ENCODE results near the gene RTL10.

Gene RTL10

DNA sequence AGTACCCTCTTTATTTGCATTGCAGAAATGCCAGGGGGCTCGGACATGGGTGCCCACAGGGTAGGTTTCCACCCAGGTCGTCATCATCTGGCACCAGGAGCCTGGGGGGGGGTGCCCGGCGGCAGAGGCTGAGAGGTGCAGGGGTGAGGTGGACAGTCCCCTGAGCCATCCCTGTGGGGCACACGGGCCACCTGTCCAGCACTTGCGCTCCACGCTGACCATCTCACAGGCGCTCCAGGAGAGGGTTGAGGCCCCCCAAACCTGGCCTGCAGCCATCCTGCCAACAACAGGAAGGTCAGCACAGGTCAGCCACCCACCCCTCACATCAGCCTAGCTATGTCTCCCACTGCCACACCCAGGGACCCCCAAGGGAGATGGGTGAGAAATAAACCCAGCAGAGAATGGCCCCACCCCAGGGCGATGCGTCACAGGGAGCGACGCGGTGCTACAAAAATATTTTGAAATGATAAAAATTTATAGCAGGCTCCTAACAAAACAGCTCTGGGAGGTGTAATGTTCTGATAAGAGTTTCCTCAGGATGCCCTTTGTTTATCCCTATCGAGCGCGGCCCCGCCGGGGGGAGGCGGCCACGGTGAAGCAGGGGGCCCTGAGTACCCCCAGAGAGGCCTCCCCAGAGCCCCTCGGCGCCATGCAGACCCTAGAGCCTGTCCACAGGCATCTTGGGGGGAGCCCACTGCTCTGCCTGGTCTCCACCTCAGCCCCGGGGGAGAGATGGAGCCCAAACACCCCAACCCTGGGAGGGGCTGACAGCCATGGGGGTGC is 21.0 kb upstream of the RTL10 start:
- no peaks in the 10 kb centered on the region for H3K9me3 ChIP-seq (ENCODE audit: insufficient read depth, low read length, severe bottlenecking)
- H3K4me3 ChIP-seq (ENCODE audit: low read depth in 1 of 2, low read length in 2 of 2), result no peak overlapping the region
- TF ChIP-seq, protein P1, sequence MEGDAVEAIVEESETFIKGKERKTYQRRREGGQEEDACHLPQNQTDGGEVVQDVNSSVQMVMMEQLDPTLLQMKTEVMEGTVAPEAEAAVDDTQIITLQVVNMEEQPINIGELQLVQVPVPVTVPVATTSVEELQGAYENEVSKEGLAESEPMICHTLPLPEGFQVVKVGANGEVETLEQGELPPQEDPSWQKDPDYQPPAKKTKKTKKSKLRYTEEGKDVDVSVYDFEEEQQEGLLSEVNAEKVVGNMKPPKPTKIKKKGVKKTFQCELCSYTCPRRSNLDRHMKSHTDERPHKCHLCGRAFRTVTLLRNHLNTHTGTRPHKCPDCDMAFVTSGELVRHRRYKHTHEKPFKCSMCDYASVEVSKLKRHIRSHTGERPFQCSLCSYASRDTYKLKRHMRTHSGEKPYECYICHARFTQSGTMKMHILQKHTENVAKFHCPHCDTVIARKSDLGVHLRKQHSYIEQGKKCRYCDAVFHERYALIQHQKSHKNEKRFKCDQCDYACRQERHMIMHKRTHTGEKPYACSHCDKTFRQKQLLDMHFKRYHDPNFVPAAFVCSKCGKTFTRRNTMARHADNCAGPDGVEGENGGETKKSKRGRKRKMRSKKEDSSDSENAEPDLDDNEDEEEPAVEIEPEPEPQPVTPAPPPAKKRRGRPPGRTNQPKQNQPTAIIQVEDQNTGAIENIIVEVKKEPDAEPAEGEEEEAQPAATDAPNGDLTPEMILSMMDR (IDR thresholded peaks at IDR 0.05; ENCODE audit: borderline replicate concordance, extremely low read depth, low read length, poor library complexity, severe bottlenecking), result no peak
- no peak for TF ChIP-seq EZH2 (IDR thresholded peaks at IDR 0.05; ENCODE audit: borderline replicate concordance, low read depth, low read length, severe bottlenecking)
- H3K79me2 ChIP-seq (ENCODE audit: insufficient read depth, low read length), result no peaks in the 10 kb centered on the region
- no peaks in the 10 kb centered on the region for H3K27me3 ChIP-seq (ENCODE audit: insufficient read depth, low read length, poor library complexity)
- no peak overlapping the region for H2AFZ ChIP-seq (ENCODE audit: low read depth, low read length)
- DNase-seq (no peak), ATAC-seq (ENCODE audit: insufficient read depth, low read depth) (no peak)
- H3K4me1 ChIP-seq (ENCODE audit: insufficient read depth, low read length), result no peaks in the 10 kb centered on the region
- no peak overlapping the region for H3K4me2 ChIP-seq (ENCODE audit: insufficient read depth, low read length)
- no peak overlapping the region for H3K27ac ChIP-seq (ENCODE audit: low read length)
- H3K36me3 ChIP-seq (ENCODE audit: insufficient read depth, low read length), result no peaks in the 10 kb centered on the region
- H4K20me1 ChIP-seq (ENCODE audit: insufficient read depth, low read length), result no peaks in the 10 kb centered on the region
- H3K9ac ChIP-seq (ENCODE audit: low read depth, low read length), result no peak overlapping the region

- Histone ChIP-seq H3K4me3 (ENCODE audit: low read depth in 1 of 2, low read length in 2 of 2) (no peak overlapping the region), H2AFZ (ENCODE audit: low read depth, low read length) (no peak overlapping the region), H3K9me3 (ENCODE audit: insufficient read depth, low read length, severe bottlenecking) (no peaks in the 10 kb centered on the region), H3K9ac (ENCODE audit: low read depth, low read length) (no peak overlapping the region), H3K27me3 (ENCODE audit: insufficient read depth, low read length, poor library complexity) (no peaks in the 10 kb centered on the region), H3K36me3 (ENCODE audit: insufficient read depth, low read length) (no peaks in the 10 kb centered on the region), H3K27ac (ENCODE audit: low read length) (peak overlapping the region; percentile 22; the same call in 1 of the 2 replicates), H3K4me1 (ENCODE audit: insufficient read depth, low read length) (no peaks in the 10 kb centered on the region), H4K20me1 (ENCODE audit: insufficient read depth, low read length) (no peaks in the 10 kb centered on the region), H3K79me2 (ENCODE audit: insufficient read depth, low read length) (no peaks in the 10 kb centered on the region), H3K4me2 (ENCODE audit: insufficient read depth, low read length) (no peak overlapping the region)
- no peak for TF ChIP-seq EZH2 (IDR thresholded peaks at IDR 0.05; ENCODE audit: borderline replicate concordance, low read depth, low read length, severe bottlenecking)
- TF ChIP-seq, protein P1 (IDR thresholded peaks at IDR 0.05; ENCODE audit: borderline replicate concordance, extremely low read depth, low read length, poor library complexity, severe bottlenecking), result no peak
- ATAC-seq (ENCODE audit: insufficient read depth, low read depth), result no peak
- no peak for DNase-seq
These were observed 20.4 kb upstream of the RTL10 start for GRCh38 chr22:19875061-19875530.

DNA sequence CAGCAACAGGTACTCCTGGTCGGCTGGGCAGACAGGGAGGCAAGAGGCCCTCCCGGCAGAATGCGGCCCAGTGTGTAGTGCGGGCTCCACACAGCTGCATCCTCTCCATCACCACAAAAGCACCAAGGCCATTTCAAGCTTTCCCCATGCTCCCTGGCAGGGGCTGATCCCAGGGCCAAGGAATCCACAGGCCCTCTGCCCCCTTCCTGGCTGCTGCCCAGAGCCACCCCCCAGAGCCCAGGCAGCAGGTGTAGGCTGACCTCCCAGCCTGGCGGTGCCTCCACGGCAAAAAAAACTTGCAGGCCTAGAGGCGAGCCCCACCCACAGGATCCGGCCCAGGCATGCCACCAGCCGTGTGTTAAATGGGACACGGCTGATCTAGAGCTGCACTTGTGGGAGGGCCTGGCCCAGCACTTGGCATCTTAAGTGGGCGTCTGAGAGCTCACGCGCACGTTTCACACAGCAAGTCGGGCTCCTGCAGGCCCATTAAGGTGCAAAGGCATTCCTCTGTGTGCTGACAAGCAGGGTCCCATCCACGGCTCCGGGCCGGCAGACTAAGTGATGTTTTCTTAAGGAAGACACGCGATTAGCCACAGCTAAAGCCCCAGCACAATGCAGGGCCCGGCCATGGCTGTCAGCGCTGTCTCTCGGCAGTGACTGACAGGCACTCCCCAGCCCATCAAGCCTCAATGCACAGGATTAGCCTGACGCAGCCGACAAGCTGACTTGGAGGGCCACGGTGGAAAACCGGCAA is 19.8 kb upstream of the RTL10 start:
- H3K4me2 ChIP-seq (ENCODE audit: insufficient read depth, low read length), result no peak overlapping the region
- H3K4me1 ChIP-seq (ENCODE audit: insufficient read depth, low read length), result no peaks in the 10 kb centered on the region
- H3K9ac ChIP-seq (ENCODE audit: low read depth, low read length), result no peak overlapping the region
- TF ChIP-seq EZH2 (IDR thresholded peaks at IDR 0.05; ENCODE audit: borderline replicate concordance, low read depth, low read length, severe bottlenecking), result no peak
- TF ChIP-seq, protein P1 (IDR thresholded peaks at IDR 0.05; ENCODE audit: borderline replicate concordance, extremely low read depth, low read length, poor library complexity, severe bottlenecking), result no peak
- no peaks in the 10 kb centered on the region for H3K9me3 ChIP-seq (ENCODE audit: insufficient read depth, low read length, severe bottlenecking)
- H4K20me1 ChIP-seq (ENCODE audit: insufficient read depth, low read length), result no peaks in the 10 kb centered on the region
- no peaks in the 10 kb centered on the region for H3K79me2 ChIP-seq (ENCODE audit: insufficient read depth, low read length)
- H3K27ac ChIP-seq (ENCODE audit: low read length), result peak overlapping the region; percentile 44
- H2AFZ ChIP-seq (ENCODE audit: low read depth, low read length), result no peak overlapping the region
- ATAC-seq (ENCODE audit: insufficient read depth, low read depth), result no peak
- no peak overlapping the region for H3K4me3 ChIP-seq (ENCODE audit: low read depth in 1 of 2, low read length in 2 of 2)
- DNase-seq, result no peak
- no peaks in the 10 kb centered on the region for H3K27me3 ChIP-seq (ENCODE audit: insufficient read depth, low read length, poor library complexity)
- H3K36me3 ChIP-seq (ENCODE audit: insufficient read depth, low read length), result no peaks in the 10 kb centered on the region
